Testis (tissue), 3 donors: Measurements from ENCODE around the gene DDX4. TPM values are rescaled to one million over a fixed set of nuclear protein-coding genes. Genes with fewer than 3 reads are reported as not detected.

Experiments
- DNase-seq: peaks from one replicate; pipeline ENCODE4 v3.0.0-alpha.2; 2019
- H3K27ac ChIP-seq, 2 donors: fragments of 200-600 bp; sonication (generic); one replicate each; pipeline ENCODE4 v1.5.1; 2019
- H3K27me3 ChIP-seq: fragments of 200-600 bp; sonication (generic); one replicate; pipeline ENCODE4 v1.5.1; 2019
- H3K36me3 ChIP-seq: fragments of 200-600 bp; sonication (generic); one replicate; pipeline ENCODE4 v1.5.1; 2017; ENCODE audit warnings: low read depth; ENCODE audit errors: missing control alignments
- H3K4me1 ChIP-seq: fragments of 200-600 bp; sonication (generic); one replicate; pipeline ENCODE4 v1.5.1; 2019
- H3K4me3 ChIP-seq, 2 donors: fragments of 200-600 bp; sonication (generic); one replicate each; pipeline ENCODE4 v1.5.1; 2017 to 2019
- H3K9me3 ChIP-seq: fragments of 200-600 bp; sonication (generic); one replicate; pipeline ENCODE4 v1.5.1; 2017
- POLR2A ChIP-seq: fragments of 450-650 bp; IDR thresholded peaks from one replicate; pipeline ENCODE4 v1.6.1; 2017; ENCODE audit warnings: antibody characterized with exemption, mild to moderate bottlenecking, moderate library complexity
- WGBS, 2 donors: methylation state at CpG; one replicate each; pipeline ENCODE4 v1.1.5; 2018; 5-methylcytosine and 5-hydroxymethylcytosine counted together
- intact Hi-C: fragments of 100-400 bp; cut with DNase I; formaldehyde crosslinking; loops from one replicate; pipeline ENCODE4 v1.15.1; 2023; ENCODE audit warnings: low total_unique reads
- polyA plus RNA-seq: library from polyadenylated mRNA; stranded (reverse); fragments of 350-450 nt; fragmentation: Illumina TruSeq; extraction: RNeasy Lipid Tissue Mini Kit (QIAGEN cat#74804); gene quantifications from one replicate; pipeline ENCODE4 v1.2.3, GENCODE V29; 2014; ENCODE audit warnings: low read depth, low replicate concordance; ENCODE audit not compliant: insufficient read depth
- total RNA-seq, 2 donors: library from RNA; depleted of rRNA; stranded (reverse); fragments of >200 nt; gene quantifications; one replicate each; pipeline ENCODE4 v1.2.3, GENCODE V29; 2016
- TF ChIP-seq, protein P1 (sequence below), 3 experiments: fragments of 450-650 bp in 2 of 3; fragments of 200-600 bp in 1 of 3; sonication (generic) in 1 of 3; IDR thresholded peaks; one replicate each; pipeline ENCODE4 v1.5.1; 2016 to 2019; ENCODE audit warnings: antibody characterized with exemption in 3 of 3, mild to moderate bottlenecking in 2 of 3, moderate library complexity in 1 of 3

Gene DDX4
- total and polyA plus RNA-seq, 3 donors from 2014 or later, result 85.8 to 165 (median 116) TPM

DNA sequence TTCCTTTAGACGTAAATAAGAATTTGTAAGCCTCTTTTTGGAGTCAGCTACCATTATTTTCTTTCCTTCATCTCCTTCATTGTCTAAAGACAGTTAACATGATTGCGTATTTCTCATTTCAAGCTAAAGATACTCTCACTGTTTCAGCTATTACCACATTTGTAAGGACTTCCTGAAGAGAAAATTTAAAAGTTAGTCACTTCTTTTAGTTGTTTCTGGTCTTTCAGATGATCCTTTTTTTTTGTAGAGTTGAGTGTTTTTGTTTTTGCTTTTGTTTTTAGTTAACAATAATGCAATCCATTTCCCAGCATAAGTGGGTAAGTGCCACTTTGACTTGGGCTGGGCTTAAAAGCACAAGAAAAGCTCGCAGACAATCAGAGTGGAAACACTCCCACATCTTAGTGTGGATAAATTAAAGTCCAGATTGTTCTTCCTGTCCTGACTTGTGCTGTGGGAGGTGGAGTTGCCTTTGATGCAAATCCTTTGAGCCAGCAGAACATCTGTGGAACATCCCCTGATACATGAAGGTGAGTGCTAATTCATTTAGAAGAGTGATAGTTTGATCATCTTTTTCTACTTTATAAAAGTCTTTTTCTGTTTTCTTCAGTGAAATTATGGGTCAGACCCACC is 115.3 kb downstream of the DDX4 start:
- intact Hi-C loops, result no loop called here

DNA sequence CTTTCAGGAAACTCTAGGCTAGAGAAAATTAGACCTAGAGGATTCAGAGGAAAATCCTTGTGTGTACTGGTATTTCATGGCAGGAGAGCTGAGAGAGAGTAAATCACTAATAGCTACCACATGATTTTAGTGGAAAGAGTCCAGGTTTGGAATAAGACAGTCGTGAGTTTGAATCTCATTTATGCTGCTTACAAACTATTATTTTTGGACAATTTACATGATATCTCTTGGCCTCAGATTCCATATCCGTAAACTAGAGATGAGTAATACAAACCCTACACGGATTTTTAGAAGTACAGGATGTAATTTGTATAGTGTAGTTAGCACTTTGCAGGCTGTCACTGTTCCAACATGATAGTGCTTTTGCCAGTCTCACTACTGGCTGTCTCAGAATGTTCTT is 116.0 kb downstream of the DDX4 start:
- WGBS, 2 donors, result 26 to 37% methylated on average over 3 of the region's 3 CpGs
- no peak for DNase-seq
- H3K9me3 ChIP-seq, result no peaks in the 10 kb centered on the region
- TF ChIP-seq, protein P1, sequence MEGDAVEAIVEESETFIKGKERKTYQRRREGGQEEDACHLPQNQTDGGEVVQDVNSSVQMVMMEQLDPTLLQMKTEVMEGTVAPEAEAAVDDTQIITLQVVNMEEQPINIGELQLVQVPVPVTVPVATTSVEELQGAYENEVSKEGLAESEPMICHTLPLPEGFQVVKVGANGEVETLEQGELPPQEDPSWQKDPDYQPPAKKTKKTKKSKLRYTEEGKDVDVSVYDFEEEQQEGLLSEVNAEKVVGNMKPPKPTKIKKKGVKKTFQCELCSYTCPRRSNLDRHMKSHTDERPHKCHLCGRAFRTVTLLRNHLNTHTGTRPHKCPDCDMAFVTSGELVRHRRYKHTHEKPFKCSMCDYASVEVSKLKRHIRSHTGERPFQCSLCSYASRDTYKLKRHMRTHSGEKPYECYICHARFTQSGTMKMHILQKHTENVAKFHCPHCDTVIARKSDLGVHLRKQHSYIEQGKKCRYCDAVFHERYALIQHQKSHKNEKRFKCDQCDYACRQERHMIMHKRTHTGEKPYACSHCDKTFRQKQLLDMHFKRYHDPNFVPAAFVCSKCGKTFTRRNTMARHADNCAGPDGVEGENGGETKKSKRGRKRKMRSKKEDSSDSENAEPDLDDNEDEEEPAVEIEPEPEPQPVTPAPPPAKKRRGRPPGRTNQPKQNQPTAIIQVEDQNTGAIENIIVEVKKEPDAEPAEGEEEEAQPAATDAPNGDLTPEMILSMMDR (IDR thresholded peaks at IDR 0.05), result no peak
- no peak for TF ChIP-seq POLR2A
- H3K36me3 ChIP-seq, result no peaks in the 10 kb centered on the region
- no peaks in the 10 kb centered on the region for H3K4me1 ChIP-seq
- no peak overlapping the region for H3K4me3 ChIP-seq
- H3K27ac ChIP-seq, result no peak overlapping the region
- H3K27me3 ChIP-seq, result no peaks in the 10 kb centered on the region
- intact Hi-C loops, result no loop called here

More for the DNA sequence above, 115.3 kb downstream of the DDX4 start:
- no peaks in the 10 kb centered on the region for H3K36me3 ChIP-seq
- no peak overlapping the region for H3K4me3 ChIP-seq
- WGBS, 2 donors, result 63 to 70% methylated on average over 3 of the region's 3 CpGs
- TF ChIP-seq, protein P1 (IDR thresholded peaks at IDR 0.05), result no peak
- TF ChIP-seq POLR2A, result no peak
- H3K27ac ChIP-seq, result no peak overlapping the region
- H3K27me3 ChIP-seq, result no peaks in the 10 kb centered on the region
- DNase-seq, result no peak
- no peaks in the 10 kb centered on the region for H3K4me1 ChIP-seq
- no peaks in the 10 kb centered on the region for H3K9me3 ChIP-seq

DNA sequence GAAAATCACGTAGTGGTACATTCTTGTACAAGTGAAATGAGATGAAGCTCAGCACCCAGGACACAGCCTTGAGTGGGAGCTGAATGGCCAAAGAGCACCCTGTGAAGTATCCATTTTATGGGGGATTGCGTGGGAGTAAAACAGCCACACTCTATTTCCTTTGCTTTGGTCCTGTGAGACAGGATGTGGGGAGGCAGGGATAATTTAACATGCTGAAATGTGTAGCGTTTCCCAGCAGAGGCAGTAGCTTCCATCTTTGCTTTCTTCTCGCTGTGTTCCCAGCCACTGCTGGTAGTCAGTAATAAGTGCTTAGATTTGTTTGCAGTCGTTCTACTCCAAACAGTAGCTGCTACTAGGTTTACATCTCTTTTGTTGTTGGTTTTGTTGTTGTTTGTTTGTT is 117.6 kb downstream of the DDX4 start:
- 61 to 63% methylated on average over 5 of the region's 5 CpGs for WGBS, 2 donors
- H3K27me3 ChIP-seq, result no peaks in the 10 kb centered on the region
- no peak for TF ChIP-seq POLR2A
- TF ChIP-seq, protein P1 (IDR thresholded peaks at IDR 0.05), result no peak
- H3K4me3 ChIP-seq, result no peak overlapping the region
- H3K4me1 ChIP-seq, result no peaks in the 10 kb centered on the region
- no peak overlapping the region for H3K27ac ChIP-seq
- DNase-seq, result no peak
- intact Hi-C loops, result no loop called here
- no peaks in the 10 kb centered on the region for H3K36me3 ChIP-seq
- no peaks in the 10 kb centered on the region for H3K9me3 ChIP-seq

DNA sequence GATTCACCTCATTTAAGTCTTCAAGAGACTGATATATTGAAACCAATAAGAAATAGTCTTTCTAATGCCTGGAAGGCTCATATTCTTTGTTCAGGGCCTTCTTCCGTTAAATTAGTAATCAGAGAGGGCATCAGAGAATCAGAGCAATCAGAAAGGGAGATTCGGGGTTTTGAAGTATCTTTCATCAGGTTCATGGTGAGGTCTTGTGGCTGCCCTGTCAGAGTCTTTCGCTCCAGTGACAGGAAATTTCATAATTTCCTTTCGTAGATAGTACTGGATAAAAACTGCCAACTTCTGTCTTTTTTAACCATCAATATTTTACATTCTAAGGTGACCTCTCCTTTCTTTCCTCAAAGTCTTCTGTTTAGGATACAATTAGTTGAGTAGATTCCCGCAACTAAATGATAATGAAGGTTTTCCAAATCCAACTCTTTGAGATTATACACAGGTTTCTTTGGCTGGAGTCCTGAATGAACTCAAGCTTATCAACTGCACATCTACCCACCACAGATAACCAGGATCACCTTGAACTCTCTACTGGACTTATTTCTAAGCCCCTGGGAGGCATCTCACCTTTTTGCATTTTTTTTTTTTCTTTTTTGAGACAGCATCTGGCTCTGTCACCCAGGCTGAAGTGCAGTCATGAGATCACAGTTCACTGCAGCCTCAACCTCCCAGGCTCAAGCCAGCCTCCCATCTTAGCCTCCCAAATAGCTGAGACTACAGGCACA is 118.8 kb downstream of the DDX4 start:
- TF ChIP-seq, protein P1 (IDR thresholded peaks at IDR 0.05), result no peak
- no peak for TF ChIP-seq POLR2A
- intact Hi-C loops, result no loop called here
- no peak overlapping the region for H3K4me3 ChIP-seq
- no peak overlapping the region for H3K27ac ChIP-seq
- 86 to 91% methylated on average over 5 of the region's 5 CpGs for WGBS, 2 donors
- no peaks in the 10 kb centered on the region for H3K27me3 ChIP-seq
- DNase-seq, result no peak
- no peaks in the 10 kb centered on the region for H3K4me1 ChIP-seq
- no peaks in the 10 kb centered on the region for H3K36me3 ChIP-seq
- H3K9me3 ChIP-seq, result no peaks in the 10 kb centered on the region
